Bone marrow (tissue), 2 donors: Measurements from ENCODE around the gene COL23A1.

Experiments
- DNase-seq, 2 donors: peaks; one replicate each; lab custom pipeline; 2025; lab: John Stamatoyannopoulos, UW

COL23A1 gene

GRCh38 chr5:178301641-178302040 lies 288.6 kb downstream of the COL23A1 start:
- no peak for DNase-seq

DNA sequence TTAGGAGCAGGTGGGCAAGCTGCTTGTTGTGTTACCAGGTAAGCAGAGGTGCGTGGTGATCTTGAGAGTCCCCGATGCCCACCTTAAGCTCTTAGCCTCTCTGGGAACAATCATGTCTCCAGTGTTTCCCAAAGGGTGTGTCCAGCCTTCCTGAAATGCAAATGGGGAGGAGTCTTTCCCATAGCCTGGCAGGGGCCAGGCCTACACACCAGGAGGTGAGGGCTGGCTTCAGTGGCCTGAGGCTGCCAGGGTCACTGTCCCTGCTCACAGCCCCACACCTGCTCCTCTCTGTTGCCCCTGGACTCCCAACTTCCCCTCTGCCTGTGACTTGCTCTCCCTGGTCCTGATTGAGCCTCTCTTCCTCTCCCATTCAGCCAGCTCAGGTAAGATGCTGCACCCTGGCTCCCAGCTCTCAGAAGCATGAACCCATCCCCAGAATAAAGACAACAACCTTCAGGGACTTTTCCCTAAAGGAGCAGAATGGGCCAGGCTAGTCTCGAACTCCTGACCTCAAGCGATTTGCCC lies 291.8 kb downstream of the COL23A1 start:
- DNase-seq: no peak

- DNase-seq: no peak
These were observed 292.4 kb downstream of the COL23A1 start for GRCh38 chr5:178297751-178298150.

DNA sequence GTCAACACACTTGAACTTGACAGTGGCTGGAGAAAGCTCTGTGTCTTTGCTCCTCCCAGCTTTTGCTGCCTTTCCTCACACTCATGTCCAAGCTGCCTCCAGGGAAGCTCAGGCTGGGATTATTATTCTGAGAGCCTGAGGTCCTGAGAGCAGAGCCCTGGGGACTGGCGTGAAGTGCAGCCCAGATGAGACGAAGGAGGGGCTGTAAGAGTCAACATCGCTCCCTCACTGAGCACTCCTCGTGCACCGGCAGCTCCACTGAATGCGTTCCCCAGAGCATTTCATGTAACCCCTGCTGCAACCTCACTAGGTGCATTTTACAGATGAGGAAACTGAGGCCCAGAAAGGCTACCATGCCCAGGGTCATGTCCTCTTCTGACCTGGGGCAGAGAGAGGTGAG lies 294.1 kb downstream of the COL23A1 start:
- no peak for DNase-seq

- no peak for DNase-seq
These were observed 294.6 kb downstream of the COL23A1 start for GRCh38 chr5:178295589-178295988.

GRCh38 chr5:178293815-178294214 lies 296.4 kb downstream of the COL23A1 start:
- no peak for DNase-seq

DNA sequence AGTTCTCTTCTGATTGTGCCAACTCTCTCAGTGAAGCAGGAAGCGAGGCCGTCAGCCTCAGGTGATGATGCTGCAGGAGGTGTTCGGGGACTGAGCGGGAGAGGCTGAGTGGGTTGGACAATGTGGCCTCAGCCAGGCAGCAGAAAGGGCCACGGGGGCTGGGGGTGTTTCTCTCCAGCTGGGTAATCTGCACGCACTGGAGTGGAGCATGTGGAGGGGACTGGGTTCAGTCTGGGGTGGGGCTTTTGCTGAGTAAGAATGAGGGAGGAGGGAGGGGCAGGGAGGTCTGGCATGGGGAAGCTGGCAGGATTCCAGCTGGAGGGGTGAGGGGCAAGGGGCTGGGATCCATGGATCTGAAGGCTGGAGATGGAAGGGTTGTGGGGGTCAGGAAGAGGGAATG lies 296.8 kb downstream of the COL23A1 start:
- no peak for DNase-seq

DNA sequence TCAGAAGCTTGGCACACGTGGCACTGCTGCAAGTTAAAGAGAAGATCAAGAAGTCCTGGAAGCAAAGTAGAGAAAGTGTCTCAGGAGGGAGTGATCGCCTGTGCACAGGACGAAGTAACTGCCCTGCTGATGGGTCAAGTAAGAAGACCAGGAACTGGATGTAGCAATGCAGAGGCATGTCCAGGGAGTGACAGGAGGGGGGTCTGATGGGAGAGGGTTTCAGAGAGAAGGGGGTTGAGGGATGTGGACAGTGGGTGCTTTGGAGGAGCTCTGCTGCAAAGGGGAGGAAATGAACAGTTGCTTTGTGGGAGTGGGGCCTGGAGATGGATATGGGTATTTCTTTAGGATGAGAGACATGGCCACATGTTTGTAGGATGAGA lies 297.4 kb downstream of the COL23A1 start:
- no peak for DNase-seq

DNA sequence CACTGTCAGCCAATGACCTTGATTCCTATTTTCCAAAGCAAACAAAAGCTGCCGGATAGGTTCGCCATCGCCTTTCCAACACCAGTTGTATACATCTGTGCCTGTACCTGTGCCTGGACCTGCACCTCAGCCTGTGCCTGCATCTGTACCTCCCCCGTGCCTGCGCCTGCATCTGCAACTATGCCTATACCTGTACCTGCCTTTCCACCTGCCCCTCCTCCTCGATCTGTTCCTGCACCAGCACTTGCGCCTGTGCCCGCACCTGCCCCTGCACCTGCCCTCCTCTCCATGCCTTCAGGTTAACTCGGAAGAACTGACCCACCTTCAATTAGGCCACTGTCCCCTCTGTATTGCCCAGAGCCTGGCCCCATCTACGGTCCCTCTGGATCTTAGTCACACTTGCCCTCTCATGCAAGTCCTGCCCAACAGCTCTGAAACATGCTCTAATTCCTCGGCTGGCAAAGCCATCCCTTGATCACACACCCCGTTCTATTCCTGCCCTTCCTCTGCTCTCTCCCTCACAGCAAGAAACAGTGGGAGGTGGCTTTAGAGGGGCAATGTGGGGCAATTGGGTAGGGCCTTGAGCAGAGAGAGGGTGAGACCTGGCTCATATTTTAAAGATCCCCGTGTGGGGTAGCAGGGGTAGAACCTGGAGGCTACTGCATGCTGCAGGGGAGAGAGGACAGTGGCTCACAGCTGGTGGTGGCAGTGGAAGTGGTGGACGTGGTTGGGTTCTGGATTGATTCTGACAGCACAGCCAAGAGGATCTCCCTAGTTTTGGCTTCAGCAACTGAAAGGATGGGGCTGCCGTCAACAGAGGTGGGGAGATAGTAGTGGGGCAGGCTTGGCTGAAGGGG lies 298.0 kb downstream of the COL23A1 start:
- DNase-seq: no peak

DNA sequence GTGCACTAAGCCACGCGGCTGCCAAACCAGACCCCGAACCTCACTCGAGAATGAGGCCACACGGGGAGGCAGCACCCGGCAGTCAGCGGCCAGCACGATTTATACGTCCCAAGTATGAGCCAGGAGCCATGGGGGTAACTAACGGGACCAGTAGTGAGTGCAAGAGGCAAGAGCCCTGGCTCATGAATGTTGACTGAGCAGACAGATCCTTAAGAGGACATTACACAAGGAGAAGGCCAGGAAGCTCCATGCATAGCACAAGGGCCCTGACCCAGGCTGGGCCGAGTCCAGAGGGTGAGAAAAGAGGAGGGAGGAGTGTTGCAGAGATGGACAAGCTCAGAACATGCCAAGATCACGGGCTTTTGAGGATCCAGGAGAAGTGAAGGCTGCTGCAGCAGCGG lies 299.0 kb downstream of the COL23A1 start:
- no peak for DNase-seq

DNA sequence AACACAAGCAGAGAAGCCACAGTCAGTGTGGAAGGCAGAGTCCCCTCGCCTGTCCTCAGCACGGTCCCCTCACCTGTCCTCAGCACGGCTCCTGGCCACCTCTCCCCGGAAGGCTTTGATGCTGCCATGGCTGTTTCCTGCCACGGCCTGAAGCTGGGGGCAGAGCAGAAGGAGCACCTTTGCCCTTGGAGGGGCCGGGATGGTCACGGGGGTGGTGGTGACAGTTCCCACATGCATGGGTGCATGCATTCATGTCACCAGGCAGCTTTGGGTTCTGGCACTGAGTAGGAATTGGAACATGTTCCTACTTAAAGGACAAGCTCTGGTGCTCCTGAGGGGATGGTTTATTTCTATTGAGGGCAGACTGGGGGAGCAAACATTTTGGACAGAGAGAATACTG lies 299.8 kb downstream of the COL23A1 start:
- DNase-seq: no peak

GRCh38 chr5:178289438-178289837 lies 300.8 kb downstream of the COL23A1 start:
- DNase-seq: no peak

GRCh38 chr5:178288401-178289368 lies 301.5 kb downstream of the COL23A1 start:
- no peak for DNase-seq

GRCh38 chr5:178287791-178288105 lies 302.4 kb downstream of the COL23A1 start:
- DNase-seq: no peak

DNA sequence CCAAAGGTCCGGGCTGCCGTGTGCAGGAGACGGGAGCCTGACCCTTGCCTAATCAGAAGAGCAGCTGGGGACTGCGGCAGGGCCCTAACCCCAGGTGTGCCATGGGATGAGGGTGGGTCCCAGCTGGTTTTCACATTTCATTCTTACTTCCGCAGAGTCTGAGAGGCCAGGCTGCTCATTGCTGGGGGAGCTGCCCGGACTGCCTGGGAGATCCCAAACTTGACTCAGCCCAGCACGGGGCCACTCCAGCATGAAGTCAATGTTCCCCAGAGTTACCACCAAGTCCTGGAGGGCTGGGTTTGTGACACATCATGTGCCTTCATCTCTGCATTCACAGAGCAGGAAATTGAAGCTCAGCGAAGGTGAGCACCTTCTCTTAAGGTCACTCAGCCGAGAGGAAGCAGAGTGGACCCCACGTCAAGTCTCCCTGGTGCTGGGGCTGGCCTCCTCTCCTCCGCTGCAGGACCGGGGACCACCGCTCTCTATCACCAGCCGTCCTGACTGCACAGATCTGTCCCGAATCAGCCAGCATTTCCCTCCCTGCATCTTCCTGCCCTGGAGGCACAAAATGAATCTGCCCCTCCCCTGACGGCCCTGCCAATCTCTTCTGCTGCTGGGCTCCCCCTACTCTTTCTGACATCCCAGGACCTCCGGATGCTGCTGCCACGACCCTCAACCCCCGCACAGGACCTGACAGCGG lies 303.0 kb downstream of the COL23A1 start:
- no peak for DNase-seq

DNA sequence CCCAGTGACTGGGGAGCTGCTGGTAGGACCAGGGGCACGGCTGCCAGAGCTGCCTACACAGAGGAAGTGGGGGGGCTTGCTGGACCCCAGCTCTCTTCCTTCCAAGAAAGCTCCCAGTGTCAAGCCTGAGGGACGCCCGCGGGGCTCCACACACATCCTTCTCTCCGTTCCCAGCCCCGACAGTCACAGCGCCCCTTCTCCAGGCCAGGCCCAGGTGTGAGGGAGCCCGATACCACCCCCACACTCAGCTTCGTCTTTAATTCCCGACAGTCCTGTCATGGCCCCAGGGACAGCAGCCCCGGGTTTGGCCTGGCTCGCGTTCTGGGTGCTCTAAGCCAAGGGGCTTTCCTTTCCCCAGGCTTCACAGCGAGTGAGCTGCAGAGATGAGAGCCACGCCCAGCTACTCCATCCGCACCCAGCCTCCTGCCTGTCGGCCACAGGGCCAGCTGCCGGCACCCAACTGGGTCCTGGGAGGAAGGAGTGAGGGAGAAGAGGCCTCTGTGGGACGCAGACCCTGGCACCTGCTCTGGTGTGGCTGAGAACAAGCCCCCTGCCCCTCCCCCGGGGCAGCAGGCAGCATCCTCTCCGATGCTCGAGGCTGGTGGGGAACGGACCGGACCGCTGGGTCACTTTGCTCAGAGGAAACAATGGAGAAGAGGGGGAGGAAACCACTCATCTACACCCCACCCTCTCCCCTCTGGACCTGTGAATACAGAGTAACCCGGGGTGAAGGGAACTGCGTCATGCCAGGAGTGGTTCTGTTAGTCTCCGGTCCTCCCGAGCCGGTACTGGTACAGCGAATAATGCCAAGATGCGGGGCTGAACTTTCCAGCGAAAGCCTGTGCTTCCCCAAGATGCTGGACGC lies 303.7 kb downstream of the COL23A1 start:
- no peak for DNase-seq

GRCh38 chr5:178285399-178286225 lies 304.6 kb downstream of the COL23A1 start:
- no peak for DNase-seq

- no peak for DNase-seq
These were observed 305.2 kb downstream of the COL23A1 start for GRCh38 chr5:178284996-178285395.

- no peak for DNase-seq
These were observed 306.0 kb downstream of the COL23A1 start for GRCh38 chr5:178284093-178284675.

GRCh38 chr5:178283520-178283919 lies 306.7 kb downstream of the COL23A1 start:
- DNase-seq: no peak
